Testis (tissue), 3 donors: ENCODE data around the gene ENTPD3. TPM values are rescaled to one million over a fixed set of nuclear protein-coding genes. Genes with fewer than 3 reads are reported as not detected.

Experiments used
- DNase-seq: peaks from one replicate; pipeline ENCODE4 v3.0.0-alpha.2; 2019
- H3K27ac ChIP-seq, 2 donors: fragments of 200-600 bp; sonication (generic); one replicate each; pipeline ENCODE4 v1.5.1; 2019
- H3K27me3 ChIP-seq: fragments of 200-600 bp; sonication (generic); one replicate; pipeline ENCODE4 v1.5.1; 2019
- H3K36me3 ChIP-seq: fragments of 200-600 bp; sonication (generic); one replicate; pipeline ENCODE4 v1.5.1; 2017; ENCODE audit warnings: low read depth; ENCODE audit errors: missing control alignments
- H3K4me1 ChIP-seq: fragments of 200-600 bp; sonication (generic); one replicate; pipeline ENCODE4 v1.5.1; 2019
- H3K4me3 ChIP-seq, 2 donors: fragments of 200-600 bp; sonication (generic); one replicate each; pipeline ENCODE4 v1.5.1; 2017 to 2019
- H3K9me3 ChIP-seq: fragments of 200-600 bp; sonication (generic); one replicate; pipeline ENCODE4 v1.5.1; 2017
- CTCF ChIP-seq, 3 experiments: fragments of 450-650 bp in 2 of 3; fragments of 200-600 bp in 1 of 3; sonication (generic) in 1 of 3; IDR thresholded peaks; one replicate each; pipeline ENCODE4 v1.5.1; 2016 to 2019; ENCODE audit warnings: antibody characterized with exemption in 3 of 3, mild to moderate bottlenecking in 2 of 3, moderate library complexity in 1 of 3
- POLR2A ChIP-seq: fragments of 450-650 bp; IDR thresholded peaks from one replicate; pipeline ENCODE4 v1.6.1; 2017; ENCODE audit warnings: antibody characterized with exemption, mild to moderate bottlenecking, moderate library complexity
- WGBS, 2 donors: methylation state at CpG; one replicate each; pipeline ENCODE4 v1.1.5; 2018; 5-methylcytosine and 5-hydroxymethylcytosine counted together
- intact Hi-C: fragments of 100-400 bp; cut with DNase I; formaldehyde crosslinking; loops from one replicate; pipeline ENCODE4 v1.15.1; 2023; ENCODE audit warnings: low total_unique reads
- polyA plus RNA-seq: library from polyadenylated mRNA; stranded (reverse); fragments of 350-450 nt; fragmentation: Illumina TruSeq; extraction: RNeasy Lipid Tissue Mini Kit (QIAGEN cat#74804); gene quantifications from one replicate; pipeline ENCODE4 v1.2.3, GENCODE V29; 2014; ENCODE audit warnings: low read depth, low replicate concordance; ENCODE audit not compliant: insufficient read depth
- total RNA-seq, 2 donors: library from RNA; depleted of rRNA; stranded (reverse); fragments of >200 nt; gene quantifications; one replicate each; pipeline ENCODE4 v1.2.3, GENCODE V29; 2016

The ENTPD3 gene
- total and polyA plus RNA-seq, 3 donors from 2014 or later: 0.24 to 0.57 (median 0.50) TPM

- Histone ChIP-seq H3K4me1 (no peaks in the 10 kb centered on the region), H3K4me3 (no peak overlapping the region), H3K27me3 (no peaks in the 10 kb centered on the region), H3K27ac (no peak overlapping the region), H3K36me3 (no peaks in the 10 kb centered on the region), H3K9me3 (no peaks in the 10 kb centered on the region)
- intact Hi-C loops: no loop called here
- WGBS, 2 donors: 78 to 83% methylated on average over 3 of the region's 3 CpGs
- DNase-seq: no peak
- TF ChIP-seq CTCF (IDR thresholded peaks at IDR 0.05) (no peak), POLR2A (no peak)
These were observed 20.6 kb downstream of the ENTPD3 start for GRCh38 chr3:40407611-40408010.

- DNase-seq: no peak
- H3K4me1 ChIP-seq: no peaks in the 10 kb centered on the region
- TF ChIP-seq CTCF (IDR thresholded peaks at IDR 0.05) (no peak), POLR2A (no peak)
- 78 to 89% methylated on average over 1 of the region's 1 CpG for WGBS, 2 donors
- H3K27me3 ChIP-seq: no peaks in the 10 kb centered on the region
- no peak overlapping the region for H3K27ac ChIP-seq
- H3K36me3 ChIP-seq: no peaks in the 10 kb centered on the region
- no peak overlapping the region for H3K4me3 ChIP-seq
- intact Hi-C loops: no loop called here
- no peaks in the 10 kb centered on the region for H3K9me3 ChIP-seq
These were observed 27.3 kb downstream of the ENTPD3 start for GRCh38 chr3:40414270-40414669.

- TF ChIP-seq CTCF (IDR thresholded peaks at IDR 0.05): no peak
- TF ChIP-seq POLR2A: no peak
- no peaks in the 10 kb centered on the region for H3K27me3 ChIP-seq
- H3K9me3 ChIP-seq: no peaks in the 10 kb centered on the region
- no peak for DNase-seq
- WGBS, 2 donors: 93 to 94% methylated on average over 2 of the region's 2 CpGs
- intact Hi-C loops: no loop called here
- no peaks in the 10 kb centered on the region for H3K36me3 ChIP-seq
- no peak overlapping the region for H3K4me3 ChIP-seq
- no peaks in the 10 kb centered on the region for H3K4me1 ChIP-seq
- no peak overlapping the region for H3K27ac ChIP-seq
These were observed 31.0 kb downstream of the ENTPD3 start for GRCh38 chr3:40417845-40418543.

- 80 to 86% methylated on average over 1 of the region's 1 CpG for WGBS, 2 donors
- H3K4me3 ChIP-seq: no peak overlapping the region
- H3K36me3 ChIP-seq: no peaks in the 10 kb centered on the region
- H3K4me1 ChIP-seq: no peaks in the 10 kb centered on the region
- no peak overlapping the region for H3K27ac ChIP-seq
- H3K9me3 ChIP-seq: no peaks in the 10 kb centered on the region
- no peaks in the 10 kb centered on the region for H3K27me3 ChIP-seq
- DNase-seq: no peak
- no peak for TF ChIP-seq CTCF (IDR thresholded peaks at IDR 0.05)
- intact Hi-C loops: no loop called here
These were observed 35.9 kb downstream of the ENTPD3 start for GRCh38 chr3:40422861-40423260.

- no peak for TF ChIP-seq CTCF (IDR thresholded peaks at IDR 0.05)
- TF ChIP-seq POLR2A: no peak
- Histone ChIP-seq H3K36me3 (no peaks in the 10 kb centered on the region), H3K27ac (no peak overlapping the region), H3K4me1 (no peaks in the 10 kb centered on the region), H3K27me3 (no peaks in the 10 kb centered on the region), H3K4me3 (no peak overlapping the region), H3K9me3 (no peaks in the 10 kb centered on the region)
- 94 to 96% methylated on average over 8 of the region's 8 CpGs for WGBS, 2 donors
- no peak for DNase-seq
- intact Hi-C loops: no loop called here
These were observed 40.2 kb downstream of the ENTPD3 start for GRCh38 chr3:40427045-40427669.
